Measurements from ENCODE around the gene CNTNAP1.
"Not testable (repeated sequence)": the region's sequence is repeated elsewhere in the genome, so short reads cannot be mapped to it uniquely, and the experiment has no call there.

CNTNAP1 gene

DNA sequence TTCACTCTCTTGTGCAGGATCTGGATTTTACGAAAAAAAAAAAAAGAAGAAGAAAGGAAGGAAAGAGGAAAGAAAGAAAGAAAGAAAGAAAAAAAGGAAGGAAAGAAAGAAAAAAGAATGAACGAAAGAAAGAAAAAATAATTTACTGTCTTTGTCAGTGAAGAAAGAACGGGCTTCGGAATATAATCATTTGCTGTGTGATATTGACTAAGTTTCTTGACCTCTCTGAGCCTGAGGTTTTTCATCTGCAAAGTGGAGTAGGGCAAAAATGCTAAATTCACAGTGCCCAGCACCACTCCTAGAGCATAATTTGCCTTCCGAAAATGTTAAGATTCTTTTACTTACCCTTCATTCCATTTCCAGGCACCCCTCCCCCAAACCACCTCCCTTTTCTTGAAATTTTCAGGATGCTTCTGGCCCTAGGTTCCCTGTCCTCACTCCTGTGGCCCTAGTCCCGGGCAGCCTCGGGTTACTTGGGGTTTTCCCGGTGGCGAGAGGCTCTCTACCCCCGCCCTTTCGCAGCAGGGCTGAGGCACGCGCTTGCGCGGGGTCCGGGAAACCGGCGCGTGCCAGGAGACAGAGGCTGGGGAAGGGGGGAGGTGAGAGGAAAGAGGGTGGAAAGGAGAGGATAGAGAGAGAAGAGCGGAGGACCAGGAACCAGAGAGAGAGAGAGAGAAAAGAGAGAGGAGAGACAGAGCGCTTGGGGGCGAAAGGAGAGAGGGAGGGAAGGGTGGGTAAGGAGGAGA, at the start of gene CNTNAP1:
TSS of gene CNTNAP1 (plus strand) at position 556 of the 746 bp plus-strand sequence. CDS start 299 bp downstream, outside the sequence.
- peak; percentile 26 for DNase-seq

DNA sequence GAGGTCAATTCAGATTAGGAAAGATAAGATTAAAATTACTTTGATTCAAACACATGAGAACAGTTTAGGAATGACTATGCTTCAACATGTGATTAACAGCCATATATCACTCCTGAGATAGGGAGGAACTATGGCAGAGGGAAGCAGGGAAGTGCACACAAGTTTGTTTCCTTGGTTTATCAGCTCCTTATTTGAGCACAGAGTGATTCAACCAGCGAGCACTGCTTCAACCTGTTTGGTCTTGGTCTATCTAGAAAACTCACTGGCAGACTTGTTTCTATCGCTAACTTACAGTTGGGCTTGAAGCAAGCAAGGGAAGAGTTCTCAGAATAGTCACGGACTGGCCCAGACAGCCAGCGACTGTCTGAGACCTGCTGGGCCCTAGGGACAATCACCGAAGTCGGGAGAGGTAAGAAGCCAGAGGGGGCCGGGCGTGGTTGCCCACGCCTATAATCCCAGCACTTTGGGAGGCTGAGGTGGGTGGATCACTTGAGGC, 49.3 kb upstream of the CNTNAP1 start:
- DNase-seq: no peak

DNA sequence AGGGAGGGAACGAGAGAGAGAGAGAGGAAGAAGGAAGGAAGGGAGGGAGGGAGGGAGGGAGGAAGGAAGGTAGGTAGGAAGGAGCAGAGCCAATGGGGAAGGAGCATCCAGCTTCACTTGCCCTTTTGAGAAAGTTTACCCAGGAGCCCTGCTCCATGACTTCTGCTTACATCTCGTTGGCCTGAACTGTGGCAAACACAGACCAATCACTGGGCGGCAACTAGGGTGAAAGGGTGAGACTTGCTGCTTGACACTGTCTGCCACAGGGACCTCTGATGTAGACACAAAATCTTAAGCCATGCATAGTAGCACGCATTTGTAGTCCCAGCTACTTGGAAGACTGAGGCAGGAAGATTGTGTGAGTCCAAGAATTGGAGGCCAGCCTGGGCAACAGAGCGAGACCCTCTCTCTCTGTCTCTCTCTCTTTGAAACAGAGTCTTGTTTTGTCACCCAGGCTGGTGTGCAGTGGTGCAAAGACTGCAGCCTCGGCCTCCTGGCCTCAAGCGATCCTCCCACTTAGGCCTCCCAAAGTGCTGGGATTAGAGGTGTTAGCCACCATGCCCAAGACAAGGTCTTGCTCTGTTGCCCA, 42.7 kb upstream of the CNTNAP1 start:
- DNase-seq: no peak

DNA sequence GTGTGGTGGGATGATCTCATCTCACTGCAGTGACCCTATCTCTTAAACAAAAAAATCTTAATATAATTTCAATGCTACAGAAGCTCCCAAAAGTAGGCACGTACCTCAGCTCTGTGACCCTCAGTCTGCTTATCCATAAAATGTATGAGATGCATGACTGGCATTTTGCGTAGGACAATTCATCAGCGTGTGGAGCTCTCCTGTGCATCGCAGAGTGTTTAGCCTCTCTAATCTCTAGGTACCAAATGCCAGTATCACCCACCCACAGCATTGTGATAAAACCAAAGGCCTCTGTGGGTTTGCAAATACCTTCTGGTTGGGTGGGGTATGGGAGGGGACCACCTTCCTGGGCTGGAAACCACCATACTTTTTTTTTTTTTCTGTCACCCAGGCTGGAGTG, 42.2 kb upstream of the CNTNAP1 start:
- DNase-seq: no peak

GRCh38 chr17:42642336-42642735, 40.0 kb upstream of the CNTNAP1 start:
- no peak for DNase-seq

GRCh38 chr17:42647778-42648177, 34.6 kb upstream of the CNTNAP1 start:
- DNase-seq: no peak

DNA sequence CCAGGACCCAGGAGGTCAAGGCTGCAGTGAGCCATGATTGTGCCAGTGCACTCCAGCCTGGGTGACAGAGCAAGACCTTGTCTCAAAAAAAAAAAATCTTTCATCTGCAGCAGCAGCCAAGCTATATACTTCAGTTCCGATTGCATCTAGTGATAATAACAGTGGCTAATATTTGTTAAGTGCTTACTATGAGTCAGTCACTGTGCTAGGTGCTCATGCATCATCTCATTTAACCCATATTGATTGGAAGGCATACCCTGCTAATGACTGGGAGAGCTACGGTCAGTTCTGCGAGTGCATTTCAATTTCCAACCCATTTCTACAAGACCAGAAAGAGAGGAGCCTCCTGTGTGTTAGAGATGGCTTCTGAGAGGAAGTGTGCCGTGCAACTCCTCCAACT, 30.9 kb upstream of the CNTNAP1 start:
- DNase-seq: no peak

GRCh38 chr17:42653179-42654124, 28.9 kb upstream of the CNTNAP1 start:
- no peak for DNase-seq

DNA sequence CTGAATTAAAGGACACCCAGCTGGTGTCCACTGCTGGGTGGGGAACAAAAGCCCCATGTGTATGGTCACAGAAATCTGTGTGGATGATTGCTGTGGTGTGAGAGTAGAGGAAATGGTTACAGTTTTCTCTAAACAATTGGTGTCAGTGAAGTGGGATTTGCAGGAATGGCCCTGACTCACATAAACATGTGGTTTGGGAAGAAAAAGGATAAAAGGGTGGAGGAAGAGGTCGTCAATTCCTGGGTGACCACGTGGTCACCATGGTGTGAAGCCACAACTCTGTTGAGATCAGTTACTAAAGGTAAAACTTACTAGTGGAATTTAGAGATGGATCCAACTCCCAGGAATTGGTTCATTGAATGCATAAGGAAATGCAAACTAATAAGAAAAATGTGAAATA, 26.8 kb upstream of the CNTNAP1 start:
- no peak for DNase-seq

- DNase-seq: no peak
These were observed 24.3 kb upstream of the CNTNAP1 start for GRCh38 chr17:42657824-42658588.

DNA sequence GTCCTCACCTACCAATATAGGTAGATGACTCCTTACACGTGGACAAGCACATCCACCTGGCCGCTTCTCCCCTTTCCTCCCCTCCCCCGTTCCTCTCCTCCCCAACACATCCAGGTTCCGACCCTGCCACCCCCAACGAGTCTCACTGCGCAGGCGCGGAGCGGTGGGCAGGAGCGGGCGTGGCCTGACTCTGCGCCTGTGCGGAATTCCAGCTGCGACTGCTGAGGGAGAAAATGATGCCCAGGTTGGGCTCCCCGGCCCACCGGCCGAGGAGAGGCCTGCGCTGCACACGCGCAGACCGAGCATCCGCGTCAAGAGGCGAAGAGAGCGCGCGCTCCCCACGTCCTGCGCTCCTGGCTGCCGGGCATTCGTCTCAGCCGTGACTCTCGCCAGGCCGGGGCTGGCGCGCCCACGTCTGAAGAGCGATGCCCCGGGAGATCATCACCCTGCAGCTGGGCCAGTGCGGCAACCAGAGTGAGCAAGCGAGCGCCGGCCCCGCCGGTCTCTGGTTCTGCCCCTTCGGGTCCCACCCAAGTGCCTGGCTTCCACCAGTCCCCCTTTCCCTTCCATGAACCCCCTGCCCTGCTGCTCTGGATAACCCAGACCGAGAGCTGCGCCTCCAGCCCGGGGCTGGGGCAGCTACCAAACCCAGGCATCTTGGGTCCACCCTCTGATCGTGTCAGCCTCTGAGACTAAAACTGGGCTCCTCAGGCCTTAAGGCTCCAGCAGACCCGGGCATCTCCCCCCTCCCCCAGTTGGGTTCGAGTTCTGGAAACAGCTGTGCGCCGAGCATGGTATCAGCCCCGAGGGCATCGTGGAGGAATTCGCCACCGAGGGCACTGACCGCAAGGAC, 23.0 kb upstream of the CNTNAP1 start, which contains the start of gene TUBG2:
TSS of gene TUBG2 (plus strand) at position 206 of the 853 bp plus-strand sequence. CDS start at position 426, 220 bp downstream.
- peak; percentile 82 for DNase-seq

DNA sequence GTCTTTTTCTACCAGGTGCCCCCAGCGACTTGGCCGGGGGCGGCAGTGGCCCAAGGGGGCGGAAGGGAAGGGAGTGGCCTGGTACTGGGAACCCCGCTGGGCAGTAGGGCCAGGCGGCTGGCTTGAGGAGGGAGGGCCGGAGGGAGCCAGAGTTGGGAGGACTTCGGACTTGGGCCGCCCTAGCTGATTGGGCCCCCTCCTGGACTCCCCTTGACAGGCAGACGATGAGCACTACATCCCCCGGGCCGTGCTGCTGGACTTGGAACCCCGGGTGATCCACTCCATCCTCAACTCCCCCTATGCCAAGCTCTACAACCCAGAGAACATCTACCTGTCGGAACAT, 22.4 kb upstream of the CNTNAP1 start:
- not testable (repeated sequence) for DNase-seq

DNA sequence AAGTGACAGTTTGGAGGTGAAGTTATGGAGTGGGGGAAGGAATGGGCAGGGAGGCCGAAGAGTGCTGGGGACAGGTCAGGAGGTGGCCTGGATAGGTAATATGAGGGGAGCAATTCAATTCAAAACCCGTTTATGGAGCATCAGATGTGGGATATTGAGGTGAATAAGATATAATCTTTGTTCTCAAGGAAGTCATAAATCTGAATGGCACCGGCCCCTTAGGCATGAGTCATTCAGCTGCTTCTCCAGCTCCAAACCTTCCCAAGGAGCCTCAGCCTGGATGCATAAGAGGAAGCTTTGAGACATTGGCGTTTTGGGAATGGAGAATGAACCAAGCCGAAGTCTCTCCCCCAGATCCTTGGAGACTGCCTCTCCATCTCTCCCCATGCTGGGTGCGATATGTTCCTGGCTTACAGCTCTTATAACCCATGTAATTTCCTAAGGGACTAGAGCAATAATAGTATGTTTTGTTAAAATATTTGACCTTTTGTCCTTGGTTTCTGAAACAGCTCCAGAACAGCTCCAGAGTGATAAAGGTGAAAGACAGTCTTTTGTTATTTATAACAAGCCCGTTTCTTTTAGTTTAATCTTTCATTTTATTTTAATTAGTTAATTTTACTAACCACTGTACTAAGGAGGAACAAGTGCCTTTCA, 21.5 kb upstream of the CNTNAP1 start:
- no peak for DNase-seq

DNA sequence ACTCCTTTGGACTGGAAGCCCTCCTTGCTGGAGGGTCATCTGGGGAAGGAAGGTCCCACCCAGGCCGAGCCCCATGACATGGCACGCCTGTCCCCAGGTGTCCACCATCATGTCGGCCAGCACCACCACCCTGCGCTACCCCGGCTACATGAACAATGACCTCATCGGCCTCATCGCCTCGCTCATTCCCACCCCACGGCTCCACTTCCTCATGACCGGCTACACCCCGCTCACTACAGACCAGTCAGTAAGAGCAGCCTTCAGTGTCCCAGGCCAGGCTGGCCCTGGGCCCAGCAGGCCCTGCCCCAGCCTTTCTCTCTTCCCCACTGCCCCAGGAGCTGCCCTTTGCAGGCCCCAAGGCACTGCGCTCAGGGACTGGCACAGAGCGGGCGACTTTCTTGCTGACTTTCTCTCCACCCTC, 16.7 kb upstream of the CNTNAP1 start:
- DNase-seq: no peak

GRCh38 chr17:42666126-42666525, 16.2 kb upstream of the CNTNAP1 start:
- DNase-seq: not testable (repeated sequence)

DNA sequence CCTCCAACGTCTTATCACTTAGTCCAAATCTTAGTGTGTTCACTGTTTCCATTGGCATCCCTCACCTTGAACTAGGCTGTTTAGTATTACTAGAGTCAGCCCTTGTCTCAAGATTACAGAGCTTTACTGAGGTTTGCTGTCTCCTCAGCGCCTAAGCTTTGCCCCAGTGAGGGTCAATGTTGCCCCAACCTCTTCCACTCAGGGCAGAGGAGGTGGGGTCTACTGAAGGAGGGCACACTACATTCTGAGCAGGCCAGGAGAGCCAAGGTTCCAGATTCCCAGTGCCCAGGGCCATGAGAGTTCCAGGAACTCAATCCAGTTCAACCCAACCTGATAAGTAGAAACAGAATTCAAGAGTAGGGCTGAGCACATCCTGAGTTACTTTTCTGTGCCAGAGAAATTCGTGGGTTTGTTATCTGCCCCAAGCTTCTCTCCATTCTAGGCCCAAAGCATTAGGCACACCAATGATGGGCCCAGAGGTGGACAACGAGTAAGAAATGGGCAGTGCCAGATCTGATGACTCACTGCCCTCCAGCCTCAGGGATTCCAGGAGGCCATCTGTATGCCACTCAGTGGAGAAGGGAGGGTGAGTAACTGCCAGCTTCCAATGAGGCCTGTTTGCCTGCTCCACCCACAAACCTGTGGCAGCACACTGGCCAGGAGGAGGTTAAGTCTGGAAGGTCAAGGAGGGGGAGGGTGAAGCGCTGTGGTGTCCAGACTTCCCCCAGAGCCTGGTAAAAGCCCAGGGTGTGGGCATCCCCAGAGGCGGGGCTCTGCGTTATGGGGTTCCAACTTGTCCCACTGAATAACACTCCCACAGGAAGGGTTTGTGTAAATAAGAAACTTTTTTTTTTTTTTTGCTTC, 15.0 kb upstream of the CNTNAP1 start:
- no peak for DNase-seq

GRCh38 chr17:42669705-42669976, 12.7 kb upstream of the CNTNAP1 start:
- DNase-seq: no peak

- DNase-seq: peak; percentile 57
These were observed 12.1 kb upstream of the CNTNAP1 start for GRCh38 chr17:42669977-42670788.
